Endothelial cell of umbilical vein (primary cell): ENCODE data around the gene SLC6A6. TPM values are rescaled to one million over a fixed set of nuclear protein-coding genes. Genes with fewer than 3 reads are reported as not detected.

Experiments
- BruUV-seq: library from RNA; stranded (reverse); fragments of 400-500 nt; replicated peaks from 2 replicates; lab custom pipeline; 2021; lab: Mats Ljungman, UMichigan
- CTCF ChIA-PET: fragments of 300-600, 350-600 bp; sonication (Branson Sonifier 250); formaldehyde crosslinking; loops from one replicate; lab custom pipeline; 2021; ENCODE audit warnings: antibody characterized with exemption, inconsistent platforms; lab: Charles Lee
- POLR2A ChIA-PET: fragments of 300-600, 350-600 bp; sonication (Branson Sonifier 250); formaldehyde crosslinking; loops from one replicate; lab custom pipeline; 2021; ENCODE audit warnings: antibody characterized with exemption, inconsistent platforms; lab: Charles Lee
- DNase-seq: peaks from one replicate; pipeline ENCODE4 v3.0.0-alpha.2; 2011; ENCODE audit warnings: low read depth, low spot score
- FAIRE-seq: peaks from 2 replicates; lab custom pipeline; 2011; peaks lifted over from hg19 to GRCh38; lab: Jason Lieb, UNC
- H2AFZ ChIP-seq: 2 replicates; pipeline ENCODE4 v1.6.0; 2012; ENCODE audit warnings: low read depth, low read length, control low read depth, inconsistent platforms
- H3K27ac ChIP-seq: 2 replicates; pipeline ENCODE4 v1.5.1; 2011; ENCODE audit warnings: low read depth, mild to moderate bottlenecking, control low read depth, low read length, moderate library complexity; ENCODE audit not compliant: insufficient read depth
- H3K27me3 ChIP-seq, 2 experiments: 2 replicates each; pipeline versions ENCODE4 v1.6.0 to v1.6.1; 2011; ENCODE audit warnings: low read length in 2 of 2, mixed read lengths in 1 of 2; ENCODE audit not compliant: control insufficient read depth in 2 of 2, insufficient read depth in 2 of 2
- H3K36me3 ChIP-seq, 2 experiments: 2 replicates in 1 of 2; 3 replicates in 1 of 2; pipeline ENCODE4 v1.5.1; 2011; ENCODE audit warnings: low read length in 2 of 2, mild to moderate bottlenecking in 1 of 2, moderate library complexity in 1 of 2; ENCODE audit not compliant: control insufficient read depth in 2 of 2, insufficient read depth in 2 of 2; ENCODE audit errors: extremely low read depth in 1 of 2
- H3K4me1 ChIP-seq: 3 replicates; pipeline ENCODE4 v1.5.1; 2011; ENCODE audit warnings: mild to moderate bottlenecking, low read length; ENCODE audit not compliant: control insufficient read depth, insufficient read depth; ENCODE audit errors: extremely low read depth
- H3K4me2 ChIP-seq: 2 replicates; pipeline ENCODE4 v1.6.1; 2011; ENCODE audit warnings: low read length, control low read depth, mixed read lengths; ENCODE audit not compliant: insufficient read depth
- H3K4me3 ChIP-seq, 3 experiments: fragments of 200-600 bp in 1 of 3; sonication (generic), shearing (Covaris generic) in 1 of 3; replicated peaks in 1 of 3; 2 replicates each; pipeline ENCODE4 v1.5.1; 2011 to 2016; ENCODE audit warnings: control low read depth in 3 of 3, low read length in 3 of 3, mild to moderate bottlenecking in 2 of 3, inconsistent platforms in 1 of 3, low read depth in 1 of 3, moderate library complexity in 1 of 3; ENCODE audit not compliant: insufficient read depth in 1 of 3
- H3K79me2 ChIP-seq: 2 replicates; pipeline ENCODE4 v1.6.0; 2012; ENCODE audit warnings: low read length, inconsistent platforms; ENCODE audit not compliant: control insufficient read depth, insufficient read depth
- H3K9ac ChIP-seq: replicated peaks from 2 replicates; pipeline ENCODE3; 2011; ENCODE audit warnings: low read length, control low read depth; ENCODE audit not compliant: insufficient read depth; ENCODE audit errors: extremely low read depth
- H3K9me1 ChIP-seq: replicated peaks from 3 replicates; pipeline ENCODE4 v1.6.0; 2011; ENCODE audit warnings: mild to moderate bottlenecking, low read length; ENCODE audit not compliant: control insufficient read depth, insufficient read depth; ENCODE audit errors: extremely low read depth
- H3K9me3 ChIP-seq: replicated peaks from 2 replicates; pipeline ENCODE4 v1.5.1; 2012; ENCODE audit warnings: low read length, inconsistent platforms; ENCODE audit not compliant: control insufficient read depth, insufficient read depth
- H4K20me1 ChIP-seq: replicated peaks from 2 replicates; pipeline ENCODE3; 2011; ENCODE audit warnings: mild to moderate bottlenecking, low read length; ENCODE audit not compliant: control insufficient read depth, insufficient read depth; ENCODE audit errors: extremely low read depth
- EZH2 ChIP-seq: IDR thresholded peaks from 2 replicates; pipeline ENCODE4 v1.6.1; 2012; ENCODE audit warnings: borderline replicate concordance, low read depth, mild to moderate bottlenecking, moderate library complexity, low read length, inconsistent platforms; ENCODE audit not compliant: severe bottlenecking
- FOS ChIP-seq: IDR thresholded peaks from 2 replicates; pipeline ENCODE4 v1.6.1; 2011; ENCODE audit warnings: mild to moderate bottlenecking, low read length, moderate library complexity, borderline replicate concordance; ENCODE audit not compliant: insufficient read depth
- GATA2 ChIP-seq: IDR thresholded peaks from 2 replicates; pipeline ENCODE4 v1.7.0; 2011; ENCODE audit warnings: low read depth, mild to moderate bottlenecking, moderate library complexity, mixed read lengths, low read length; ENCODE audit not compliant: insufficient read length, insufficient read depth
- JUN ChIP-seq: IDR thresholded peaks from 2 replicates; pipeline ENCODE4 v1.6.1; 2011; ENCODE audit warnings: borderline replicate concordance, low read depth; ENCODE audit not compliant: insufficient read length, insufficient read depth
- MYC ChIP-seq: IDR thresholded peaks from one replicate; pipeline ENCODE4 v1.6.1; 2011; ENCODE audit warnings: mild to moderate bottlenecking, low read depth, low read length
- POLR2A ChIP-seq: IDR thresholded peaks from 2 replicates; pipeline ENCODE4 v1.6.1; 2012; ENCODE audit warnings: low read depth, mild to moderate bottlenecking, control low read depth, low read length
- POLR2AphosphoS5 ChIP-seq: IDR thresholded peaks from 2 replicates; pipeline ENCODE4 v1.6.1; 2012; ENCODE audit warnings: low read depth, mild to moderate bottlenecking, control low read depth, low read length, moderate library complexity; ENCODE audit not compliant: insufficient read depth
- dilution Hi-C: fragments of 300-500 bp; cut with MboI; formaldehyde crosslinking; loops from one replicate; pipeline ENCODE4 v1.15.0; 2019; ENCODE audit warnings: low sequenced_read_pairs; ENCODE audit not compliant: extremely low pct_ligation_motif_present
- intact Hi-C: fragments of 100-400 bp; cut with micrococcal nuclease; formaldehyde crosslinking; loops from one replicate; pipeline ENCODE4 v1.10.0; 2022
- polyA plus RNA-seq, 4 experiments: library from polyadenylated mRNA; depleted of rRNA in 3 of 4; stranded (reverse) in 3 of 4; unstranded in 1 of 4; fragments of >200 nt; gene quantifications; 2 replicates each; pipeline versions ENCODE4 v1.2.1 to v1.2.3, GENCODE V29; 2011 to 2012; ENCODE audit warnings: missing spikeins in 1 of 4
- total RNA-seq: library from RNA; stranded (reverse); gene quantifications from 2 replicates; pipeline ENCODE4 v1.2.3, GENCODE V29; 2021
- TF ChIP-seq, protein P1 (sequence below): IDR thresholded peaks from 2 replicates; pipeline ENCODE4 v1.6.1; 2011; ENCODE audit not compliant: insufficient read depth, insufficient read length
- TF ChIP-seq, protein P2 (sequence below), 2 donors: IDR thresholded peaks; 1 replicate in 1 of 2; 2 replicates in 1 of 2; pipeline ENCODE4 v1.5.1; 2011; ENCODE audit warnings: low read length in 2 of 2, mild to moderate bottlenecking in 2 of 2, moderate library complexity in 2 of 2, control low read depth in 1 of 2, inconsistent platforms in 1 of 2, low read depth in 1 of 2; ENCODE audit not compliant: insufficient read depth in 1 of 2; ENCODE audit errors: extremely low read depth in 1 of 2

Gene SLC6A6
- total and polyA plus RNA-seq, 2 donors (not counting 3 experiments of a cell fraction or from before 2014, with no cell fraction given) = 25.7 to 38.0 TPM

DNA sequence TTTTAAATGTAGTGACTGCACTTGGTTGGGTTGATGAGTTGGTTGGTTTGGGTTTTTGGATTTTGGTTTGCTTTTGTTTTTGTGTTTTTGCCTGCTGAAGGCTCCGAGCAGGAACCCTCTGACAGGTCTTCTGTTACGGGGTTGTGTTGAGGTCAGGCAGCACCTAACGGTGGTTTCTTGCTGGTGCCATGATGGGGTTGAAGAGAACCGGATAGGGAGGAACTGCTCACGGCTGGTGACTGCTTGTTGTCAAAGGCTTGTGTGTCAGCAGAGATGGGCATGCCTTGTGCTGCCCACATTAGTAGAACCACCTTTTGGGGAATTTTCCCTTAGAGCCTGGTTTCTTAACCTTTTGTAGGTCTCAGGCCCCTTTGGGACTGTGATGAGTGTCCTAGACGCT, 42.0 kb downstream of the SLC6A6 start:
- BruUV-seq = no TSS peak
- ChIA-PET POLR2A (no interaction called here), CTCF (no interaction called here)
- no peaks in the 10 kb centered on the region for H4K20me1 ChIP-seq
- no peak overlapping the region for H3K9ac ChIP-seq
- no peaks in the 10 kb centered on the region for H3K9me3 ChIP-seq
- TF ChIP-seq, protein P1, sequence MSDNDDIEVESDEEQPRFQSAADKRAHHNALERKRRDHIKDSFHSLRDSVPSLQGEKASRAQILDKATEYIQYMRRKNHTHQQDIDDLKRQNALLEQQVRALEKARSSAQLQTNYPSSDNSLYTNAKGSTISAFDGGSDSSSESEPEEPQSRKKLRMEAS = no peak
- TF ChIP-seq GATA2 (no peak), POLR2AphosphoS5 (no peak)
- TF ChIP-seq, protein P2, sequence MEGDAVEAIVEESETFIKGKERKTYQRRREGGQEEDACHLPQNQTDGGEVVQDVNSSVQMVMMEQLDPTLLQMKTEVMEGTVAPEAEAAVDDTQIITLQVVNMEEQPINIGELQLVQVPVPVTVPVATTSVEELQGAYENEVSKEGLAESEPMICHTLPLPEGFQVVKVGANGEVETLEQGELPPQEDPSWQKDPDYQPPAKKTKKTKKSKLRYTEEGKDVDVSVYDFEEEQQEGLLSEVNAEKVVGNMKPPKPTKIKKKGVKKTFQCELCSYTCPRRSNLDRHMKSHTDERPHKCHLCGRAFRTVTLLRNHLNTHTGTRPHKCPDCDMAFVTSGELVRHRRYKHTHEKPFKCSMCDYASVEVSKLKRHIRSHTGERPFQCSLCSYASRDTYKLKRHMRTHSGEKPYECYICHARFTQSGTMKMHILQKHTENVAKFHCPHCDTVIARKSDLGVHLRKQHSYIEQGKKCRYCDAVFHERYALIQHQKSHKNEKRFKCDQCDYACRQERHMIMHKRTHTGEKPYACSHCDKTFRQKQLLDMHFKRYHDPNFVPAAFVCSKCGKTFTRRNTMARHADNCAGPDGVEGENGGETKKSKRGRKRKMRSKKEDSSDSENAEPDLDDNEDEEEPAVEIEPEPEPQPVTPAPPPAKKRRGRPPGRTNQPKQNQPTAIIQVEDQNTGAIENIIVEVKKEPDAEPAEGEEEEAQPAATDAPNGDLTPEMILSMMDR (IDR thresholded peaks at IDR 0.05; ENCODE audit: extremely low read depth in 1 of 2, insufficient read depth in 1 of 2, low read depth in 1 of 2, low read length in 2 of 2) = no peak
- no peaks in the 10 kb centered on the region for H3K27me3 ChIP-seq
- H3K27ac ChIP-seq = no peak overlapping the region
- dilution Hi-C loops (no loop called here), intact Hi-C loops (no loop called here)
- H2AFZ ChIP-seq = no peak overlapping the region
- H3K9me1 ChIP-seq = no peaks in the 10 kb centered on the region
- no peak overlapping the region for H3K4me2 ChIP-seq
- no peak for FAIRE-seq
- peaks cover 23% of the 10 kb centered on the region for H3K4me1 ChIP-seq
- H3K79me2 ChIP-seq = peaks cover 10% of the 10 kb centered on the region
- no peak for DNase-seq
- peaks cover 13 to 18% of the 10 kb centered on the region in 2 experiments for H3K36me3 ChIP-seq
- no peak overlapping the region for H3K4me3 ChIP-seq

DNA sequence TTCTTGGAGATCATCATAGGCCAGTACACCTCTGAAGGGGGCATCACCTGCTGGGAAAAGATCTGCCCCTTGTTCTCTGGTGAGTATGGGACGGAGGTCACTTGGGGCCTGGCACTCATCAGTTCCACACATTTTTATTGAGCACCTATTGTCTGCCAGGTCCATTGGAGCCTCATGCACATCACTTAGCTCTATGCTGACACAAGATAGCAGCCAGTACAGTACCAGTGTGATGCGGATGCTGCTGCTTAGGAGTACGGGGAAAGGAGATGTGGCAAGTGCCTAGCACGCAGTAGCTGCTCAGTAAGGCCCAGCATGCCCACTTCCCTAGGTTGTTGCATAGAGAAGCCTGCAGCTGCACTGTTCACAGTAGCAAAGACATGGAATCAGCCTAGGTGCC, 43.4 kb downstream of the SLC6A6 start:
- dilution Hi-C loops (no loop called here), intact Hi-C loops (no loop called here)
- H3K4me1 ChIP-seq = peaks cover 13% of the 10 kb centered on the region
- H3K4me2 ChIP-seq = no peak overlapping the region
- H3K9me1 ChIP-seq = no peaks in the 10 kb centered on the region
- H3K9me3 ChIP-seq = no peaks in the 10 kb centered on the region
- H3K27me3 ChIP-seq = no peaks in the 10 kb centered on the region
- DNase-seq (no peak), FAIRE-seq (no peak)
- H2AFZ ChIP-seq = no peak overlapping the region
- no TSS peak for BruUV-seq
- H3K36me3 ChIP-seq = peaks cover 13 to 18% of the 10 kb centered on the region in 2 experiments
- TF ChIP-seq MYC (no peak), POLR2AphosphoS5 (no peak), EZH2 (no peak), POLR2A (no peak), GATA2 (no peak), FOS (no peak), JUN (no peak)
- TF ChIP-seq, protein P2 (IDR thresholded peaks at IDR 0.05; ENCODE audit: extremely low read depth in 1 of 2, insufficient read depth in 1 of 2, low read depth in 1 of 2, low read length in 2 of 2) = no peak
- TF ChIP-seq, protein P1 = no peak
- ChIA-PET POLR2A (no interaction called here), CTCF (no interaction called here)
- no peak overlapping the region for H3K4me3 ChIP-seq
- peaks cover 8% of the 10 kb centered on the region for H3K79me2 ChIP-seq
- no peak overlapping the region for H3K9ac ChIP-seq
- H3K27ac ChIP-seq = no peak overlapping the region
- H4K20me1 ChIP-seq = no peaks in the 10 kb centered on the region
